ENCODE results near the gene SLC46A3. TPM values are rescaled to one million over a fixed set of nuclear protein-coding genes. Genes with fewer than 3 reads are reported as not detected.

Gene SLC46A3
- total RNA-seq, 1 experiment from 2014 or later: 2.3 TPM

DNA sequence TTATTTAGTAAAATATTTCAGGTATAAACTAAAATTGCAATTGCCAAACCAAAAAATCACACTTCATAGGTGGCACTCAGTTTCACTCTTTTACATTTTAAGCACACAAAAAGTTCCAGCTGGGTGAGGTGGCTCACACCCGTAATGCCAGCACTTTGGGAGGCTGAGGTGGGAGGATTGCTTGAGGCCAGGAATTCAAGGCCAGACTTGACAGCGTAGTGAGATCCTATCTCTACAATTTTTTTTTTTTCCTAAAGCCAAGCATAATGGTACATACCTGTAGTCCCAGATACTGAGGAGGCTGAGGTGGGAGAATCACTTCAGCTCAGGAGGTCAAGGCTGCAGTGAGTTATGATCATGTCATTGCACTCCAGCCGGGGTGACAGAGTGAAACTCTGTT lies 20.6 kb upstream of the SLC46A3 start:
- TF ChIP-seq, protein P1, sequence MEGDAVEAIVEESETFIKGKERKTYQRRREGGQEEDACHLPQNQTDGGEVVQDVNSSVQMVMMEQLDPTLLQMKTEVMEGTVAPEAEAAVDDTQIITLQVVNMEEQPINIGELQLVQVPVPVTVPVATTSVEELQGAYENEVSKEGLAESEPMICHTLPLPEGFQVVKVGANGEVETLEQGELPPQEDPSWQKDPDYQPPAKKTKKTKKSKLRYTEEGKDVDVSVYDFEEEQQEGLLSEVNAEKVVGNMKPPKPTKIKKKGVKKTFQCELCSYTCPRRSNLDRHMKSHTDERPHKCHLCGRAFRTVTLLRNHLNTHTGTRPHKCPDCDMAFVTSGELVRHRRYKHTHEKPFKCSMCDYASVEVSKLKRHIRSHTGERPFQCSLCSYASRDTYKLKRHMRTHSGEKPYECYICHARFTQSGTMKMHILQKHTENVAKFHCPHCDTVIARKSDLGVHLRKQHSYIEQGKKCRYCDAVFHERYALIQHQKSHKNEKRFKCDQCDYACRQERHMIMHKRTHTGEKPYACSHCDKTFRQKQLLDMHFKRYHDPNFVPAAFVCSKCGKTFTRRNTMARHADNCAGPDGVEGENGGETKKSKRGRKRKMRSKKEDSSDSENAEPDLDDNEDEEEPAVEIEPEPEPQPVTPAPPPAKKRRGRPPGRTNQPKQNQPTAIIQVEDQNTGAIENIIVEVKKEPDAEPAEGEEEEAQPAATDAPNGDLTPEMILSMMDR (conservative IDR thresholded peaks at IDR 0.05; ENCODE audit: low read depth, low read length): no peak
- TF ChIP-seq EZH2 (IDR thresholded peaks at IDR 0.05; ENCODE audit: borderline replicate concordance, low read depth, low read length, poor library complexity, severe bottlenecking): no peak
- Histone ChIP-seq H3K27me3 (replicated peaks; ENCODE audit: insufficient read depth, low read depth, low read length, poor library complexity) (no peaks in the 10 kb centered on the region), H3K4me3 (ENCODE audit: low read depth, low read length, poor library complexity, severe bottlenecking) (no peak overlapping the region), H3K4me1 (ENCODE audit: insufficient read depth, low read length, poor library complexity, severe bottlenecking) (peaks cover 15% of the 10 kb centered on the region), H3K36me3 (ENCODE audit: insufficient read depth, low read length, poor library complexity, severe bottlenecking) (no peaks in the 10 kb centered on the region), H3K27ac (ENCODE audit: low read depth, low read length, poor library complexity, severe bottlenecking) (no peak overlapping the region), H3K9me3 (ENCODE audit: low read depth, low read length, poor library complexity, severe bottlenecking) (no peaks in the 10 kb centered on the region)
- no TSS peak for BruUV-seq (replicated peaks)
- intact Hi-C loops (cut with micrococcal nuclease; ENCODE audit: unreplicated experiment): no loop called here
- CTCF ChIA-PET: no interaction called here
- DNase-seq (ENCODE audit: low spot score): no peak
- POLR2A ChIA-PET (ENCODE audit: low non-redundant PET): no interaction called here

DNA sequence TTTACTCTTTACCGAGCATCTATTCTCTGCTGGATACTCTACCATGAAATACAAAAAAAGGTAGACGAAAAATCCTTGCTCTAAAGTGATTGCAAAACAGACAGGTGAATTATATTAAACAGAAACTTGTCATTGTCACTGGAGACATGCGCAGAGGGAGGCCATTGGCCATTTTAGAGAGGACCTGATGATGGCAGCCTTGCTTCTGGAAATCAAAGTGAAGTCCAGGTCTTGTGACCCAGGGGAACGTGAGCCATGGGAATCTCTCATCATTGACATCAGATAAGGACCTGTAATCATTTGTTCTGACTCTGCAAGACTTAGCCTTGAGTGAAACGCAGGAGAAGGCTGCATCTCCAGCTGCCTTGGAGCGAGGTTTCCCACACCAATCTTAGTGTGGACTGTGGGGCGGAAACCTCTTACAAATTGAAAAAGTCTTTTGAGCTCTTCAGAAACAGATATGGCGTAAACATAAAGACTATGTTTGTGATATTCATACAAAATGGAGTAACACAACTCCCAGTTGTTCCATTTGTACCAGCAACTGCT lies 16.8 kb upstream of the SLC46A3 start:
- Histone ChIP-seq H3K36me3 (ENCODE audit: insufficient read depth, low read length, poor library complexity, severe bottlenecking) (no peaks in the 10 kb centered on the region), H3K9me3 (ENCODE audit: low read depth, low read length, poor library complexity, severe bottlenecking) (no peaks in the 10 kb centered on the region), H3K27me3 (replicated peaks; ENCODE audit: insufficient read depth, low read depth, low read length, poor library complexity) (no peaks in the 10 kb centered on the region), H3K27ac (ENCODE audit: low read depth, low read length, poor library complexity, severe bottlenecking) (no peak overlapping the region), H3K4me3 (ENCODE audit: low read depth, low read length, poor library complexity, severe bottlenecking) (no peak overlapping the region), H3K4me1 (ENCODE audit: insufficient read depth, low read length, poor library complexity, severe bottlenecking) (no peaks in the 10 kb centered on the region)
- DNase-seq (ENCODE audit: low spot score): no peak
- BruUV-seq (replicated peaks): no TSS peak
- POLR2A ChIA-PET (ENCODE audit: low non-redundant PET): no interaction called here
- intact Hi-C loops (cut with micrococcal nuclease; ENCODE audit: unreplicated experiment): no loop called here
- CTCF ChIA-PET: no interaction called here
- TF ChIP-seq, protein P1 (conservative IDR thresholded peaks at IDR 0.05; ENCODE audit: low read depth, low read length): no peak
- no peak for TF ChIP-seq EZH2 (IDR thresholded peaks at IDR 0.05; ENCODE audit: borderline replicate concordance, low read depth, low read length, poor library complexity, severe bottlenecking)

DNA sequence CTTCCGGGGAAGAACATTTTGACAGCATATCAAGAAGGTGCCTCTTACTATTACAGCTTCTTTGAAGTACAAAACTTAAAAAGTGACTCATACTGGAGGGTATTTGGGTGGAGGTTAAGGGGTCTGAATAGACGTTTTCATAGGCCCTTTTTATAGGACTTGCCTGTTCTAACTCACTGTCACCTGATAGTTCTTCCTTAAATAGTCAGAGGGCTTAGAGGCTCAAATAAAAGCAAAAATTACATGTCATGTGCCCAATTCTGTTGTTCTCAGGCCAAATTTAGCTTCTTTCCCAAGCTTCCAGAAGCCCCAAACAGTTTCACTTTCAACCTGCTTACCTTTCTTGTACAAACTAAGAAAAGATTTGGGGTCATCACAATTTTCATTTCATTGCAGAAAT lies 16.1 kb upstream of the SLC46A3 start:
- TF ChIP-seq, protein P1 (conservative IDR thresholded peaks at IDR 0.05; ENCODE audit: low read depth, low read length): no peak
- no peak for TF ChIP-seq EZH2 (IDR thresholded peaks at IDR 0.05; ENCODE audit: borderline replicate concordance, low read depth, low read length, poor library complexity, severe bottlenecking)
- H3K9me3 ChIP-seq (ENCODE audit: low read depth, low read length, poor library complexity, severe bottlenecking): no peaks in the 10 kb centered on the region
- ChIA-PET POLR2A (ENCODE audit: low non-redundant PET) (no interaction called here), CTCF (no interaction called here)
- no peak for DNase-seq (ENCODE audit: low spot score)
- no peaks in the 10 kb centered on the region for H3K4me1 ChIP-seq (ENCODE audit: insufficient read depth, low read length, poor library complexity, severe bottlenecking)
- intact Hi-C loops (cut with micrococcal nuclease; ENCODE audit: unreplicated experiment): no loop called here
- no peaks in the 10 kb centered on the region for H3K27me3 ChIP-seq (replicated peaks; ENCODE audit: insufficient read depth, low read depth, low read length, poor library complexity)
- BruUV-seq (replicated peaks): no TSS peak
- no peaks in the 10 kb centered on the region for H3K36me3 ChIP-seq (ENCODE audit: insufficient read depth, low read length, poor library complexity, severe bottlenecking)
- no peak overlapping the region for H3K27ac ChIP-seq (ENCODE audit: low read depth, low read length, poor library complexity, severe bottlenecking)
- H3K4me3 ChIP-seq (ENCODE audit: low read depth, low read length, poor library complexity, severe bottlenecking): no peak overlapping the region

All from A673 (cell line).